WTC11 (cell line): ENCODE measurements around the gene CHSY3. TPM values are rescaled to one million over a fixed set of nuclear protein-coding genes. Genes with fewer than 3 reads are reported as not detected.

ENCODE experiments used
- ATAC-seq: fragments of 200-7000 bp; cut with Tn5 transposase; 2 replicates; pipeline ENCODE4 v1.10.0; 2021; ENCODE audit warnings: mild to moderate bottlenecking, moderate library complexity
- CTCF ChIA-PET: fragments of 300-600 bp; sonication (Branson Sonifier 250); formaldehyde crosslinking; loops from one replicate; lab custom pipeline; 2021; ENCODE audit warnings: antibody characterized with exemption; lab: Charles Lee
- POLR2A ChIA-PET: fragments of 350-600 bp; sonication (Branson Sonifier 250); formaldehyde crosslinking; loops from one replicate; lab custom pipeline; 2021; ENCODE audit warnings: antibody characterized with exemption; lab: Charles Lee
- DNase-seq: peaks from one replicate; pipeline ENCODE4 v3.0.0; 2021; ENCODE audit warnings: low spot score
- H3K27ac Mint-ChIP-seq: 2 replicates; pipeline ENCODE4 v1.8.0; 2021; ENCODE audit warnings: mixed read lengths
- H3K27me3 Mint-ChIP-seq: 2 replicates; pipeline ENCODE4 v1.8.0; 2021; ENCODE audit warnings: low read depth, mild to moderate bottlenecking, moderate library complexity, mixed read lengths
- H3K36me3 Mint-ChIP-seq: 2 replicates; pipeline ENCODE4 v1.8.0; 2021; ENCODE audit warnings: mixed read lengths
- H3K4me1 Mint-ChIP-seq: 2 replicates; pipeline ENCODE4 v1.8.0; 2022; ENCODE audit warnings: mixed read lengths
- H3K4me3 Mint-ChIP-seq: 2 replicates; pipeline ENCODE4 v1.8.0; 2021; ENCODE audit warnings: mild to moderate bottlenecking, moderate library complexity, mixed read lengths
- H3K9me3 Mint-ChIP-seq: 2 replicates; pipeline ENCODE4 v1.8.0; 2021; ENCODE audit warnings: mixed read lengths
- CREB1 ChIP-seq: sonication (generic); formaldehyde crosslinking; IDR thresholded peaks from 2 replicates; pipeline ENCODE4 v1.8.0; 2023; ENCODE audit warnings: mild to moderate bottlenecking, missing genetic modification reagents
- CREM ChIP-seq: sonication (generic); formaldehyde crosslinking; IDR thresholded peaks from 2 replicates; pipeline ENCODE4 v1.8.1; 2022; ENCODE audit warnings: mild to moderate bottlenecking, missing genetic modification reagents, moderate library complexity
- ELF4 ChIP-seq: sonication (generic); formaldehyde crosslinking; IDR thresholded peaks from 2 replicates; pipeline ENCODE4 v1.8.1; 2022; ENCODE audit warnings: low read depth, mild to moderate bottlenecking, moderate library complexity, missing genetic modification reagents
- ERG ChIP-seq: fragments of 250-450 bp; sonication (Bioruptor Pico); IDR thresholded peaks from 2 replicates; pipeline ENCODE4 v1.8.0; 2021; ENCODE audit warnings: mild to moderate bottlenecking
- FOXK1 ChIP-seq: sonication (generic); formaldehyde crosslinking; IDR thresholded peaks from 2 replicates; pipeline ENCODE4 v1.8.0; 2022; ENCODE audit warnings: mild to moderate bottlenecking, moderate library complexity, missing genetic modification reagents
- JAZF1 ChIP-seq: fragments of 250-450 bp; sonication (Bioruptor Pico); IDR thresholded peaks from 2 replicates; pipeline ENCODE4 v1.9.0; 2021; ENCODE audit warnings: moderate library complexity, mild to moderate bottlenecking, inconsistent platforms
- MYBL2 ChIP-seq: sonication (generic); formaldehyde crosslinking; IDR thresholded peaks from 2 replicates; pipeline ENCODE4 v1.8.1; 2023; ENCODE audit warnings: mild to moderate bottlenecking, moderate library complexity, missing genetic modification reagents
- NFYB ChIP-seq: sonication (generic); formaldehyde crosslinking; conservative IDR thresholded peaks from 2 replicates; pipeline ENCODE4 v1.8.0; 2022; ENCODE audit warnings: low read depth, missing genetic modification reagents
- RORB ChIP-seq: fragments of 250-450 bp; sonication (Bioruptor Pico); IDR thresholded peaks from 2 replicates; pipeline ENCODE4 v1.9.0; 2021; ENCODE audit warnings: mild to moderate bottlenecking
- TCF7 ChIP-seq: sonication (generic); formaldehyde crosslinking; IDR thresholded peaks from 2 replicates; pipeline ENCODE4 v1.8.0; 2022; ENCODE audit warnings: mild to moderate bottlenecking, low read depth, missing genetic modification reagents, moderate library complexity
- USF1 ChIP-seq: sonication (generic); formaldehyde crosslinking; IDR thresholded peaks from 2 replicates; pipeline ENCODE4 v1.8.0; 2022; ENCODE audit warnings: mild to moderate bottlenecking, missing genetic modification reagents
- ZMAT4 ChIP-seq: fragments of 250-450 bp; sonication (Bioruptor Pico); IDR thresholded peaks from 2 replicates; pipeline ENCODE4 v1.9.0; 2021; ENCODE audit warnings: mild to moderate bottlenecking
- ZNF138 ChIP-seq: sonication (generic); formaldehyde crosslinking; conservative IDR thresholded peaks from 2 replicates; pipeline ENCODE4 v1.8.1; 2022; ENCODE audit warnings: mild to moderate bottlenecking, moderate library complexity, missing genetic modification reagents
- ZNF219 ChIP-seq: sonication (generic); formaldehyde crosslinking; IDR thresholded peaks from 2 replicates; pipeline ENCODE4 v1.8.0; 2023; ENCODE audit warnings: missing genetic modification reagents, mild to moderate bottlenecking, borderline replicate concordance
- ZNF281 ChIP-seq: sonication (generic); formaldehyde crosslinking; IDR thresholded peaks from 2 replicates; pipeline ENCODE4 v1.8.0; 2023; ENCODE audit warnings: mild to moderate bottlenecking, missing genetic modification reagents
- ZNF317 ChIP-seq: sonication (generic); formaldehyde crosslinking; IDR thresholded peaks from 2 replicates; pipeline ENCODE4 v1.8.1; 2023; ENCODE audit warnings: low read depth, mild to moderate bottlenecking, moderate library complexity, missing genetic modification reagents, borderline replicate concordance
- ZNF416 ChIP-seq: fragments of 250-450 bp; sonication (Bioruptor Pico); IDR thresholded peaks from 2 replicates; pipeline ENCODE4 v1.9.0; 2021; ENCODE audit warnings: mild to moderate bottlenecking, inconsistent platforms
- ZNF423 ChIP-seq: fragments of 250-450 bp; sonication (Bioruptor Pico); IDR thresholded peaks from 2 replicates; pipeline ENCODE4 v2.1.2; 2022; ENCODE audit warnings: mild to moderate bottlenecking, moderate library complexity
- total RNA-seq: library from RNA; stranded (reverse); gene quantifications from 3 replicates; pipeline ENCODE4 v1.2.3, GENCODE V29; 2021
- TF ChIP-seq, protein P1 (sequence below): sonication (generic); formaldehyde crosslinking; conservative IDR thresholded peaks from 2 replicates; pipeline ENCODE4 v1.8.1; 2023; ENCODE audit warnings: mild to moderate bottlenecking, low read depth, missing genetic modification reagents, moderate library complexity
- TF ChIP-seq, protein P2 (sequence below): sonication (generic); formaldehyde crosslinking; IDR thresholded peaks from 2 replicates; pipeline ENCODE4 v1.8.1; 2023; ENCODE audit warnings: mild to moderate bottlenecking, missing genetic modification reagents

CHSY3 gene
- total RNA-seq, 1 experiment from 2014 or later, result 0.98 TPM

DNA sequence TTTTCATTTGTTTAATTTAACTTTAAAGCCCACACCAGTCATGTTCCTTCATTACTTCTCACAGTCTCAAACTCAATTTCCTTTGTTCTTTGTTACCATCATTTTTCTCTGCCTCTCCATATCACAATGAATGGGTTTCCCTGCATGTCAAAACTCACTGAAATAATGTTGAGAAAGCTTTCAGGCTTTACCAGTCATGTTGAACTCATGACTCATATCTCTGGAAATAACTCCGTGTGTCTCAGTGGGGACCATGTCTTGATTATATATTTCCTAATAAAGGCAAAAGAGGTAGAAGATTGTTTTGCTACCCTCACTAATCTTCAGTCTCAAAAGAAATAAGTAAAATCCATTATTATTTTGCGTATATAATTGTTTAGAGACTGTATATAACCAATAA is 231.2 kb downstream of the CHSY3 start:
- ATAC-seq (no peak), DNase-seq (no peak)

DNA sequence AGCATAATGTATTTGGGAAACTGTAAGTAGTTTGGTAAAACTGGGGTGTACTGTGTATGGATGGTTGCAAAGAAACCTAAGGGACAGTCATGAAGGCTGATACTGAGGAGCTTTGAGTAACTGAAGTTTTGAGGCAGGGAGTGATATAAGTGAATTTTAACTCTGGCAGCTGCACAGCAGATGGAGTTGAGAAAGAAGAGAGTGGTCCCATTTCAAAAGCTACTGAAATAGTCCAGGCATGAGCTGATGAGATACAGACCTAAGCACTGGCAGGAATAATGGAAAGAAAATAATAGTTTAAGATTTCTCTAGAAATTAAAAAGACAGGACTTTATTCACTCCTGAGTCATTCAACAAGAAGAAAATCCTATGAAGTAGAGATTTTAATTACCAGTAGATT is 232.0 kb downstream of the CHSY3 start:
- DNase-seq, result no peak
- Mint-ChIP-seq H3K9me3 (no peaks in the 10 kb centered on the region), H3K4me3 (no peak overlapping the region), H3K27me3 (no peaks in the 10 kb centered on the region), H3K4me1 (no peaks in the 10 kb centered on the region), H3K36me3 (no peaks in the 10 kb centered on the region), H3K27ac (no peak overlapping the region)
- CTCF ChIA-PET, result no interaction called here
- POLR2A ChIA-PET, result no interaction called here
- TF ChIP-seq ZNF281 (CRISPR knock-in tag) (no peak), TCF7 (no peak), USF1 (no peak), ZNF416 (CRISPR knock-in tag) (no peak), ZNF138 (no peak), ZMAT4 (CRISPR knock-in tag) (no peak)
- TF ChIP-seq, protein P1, sequence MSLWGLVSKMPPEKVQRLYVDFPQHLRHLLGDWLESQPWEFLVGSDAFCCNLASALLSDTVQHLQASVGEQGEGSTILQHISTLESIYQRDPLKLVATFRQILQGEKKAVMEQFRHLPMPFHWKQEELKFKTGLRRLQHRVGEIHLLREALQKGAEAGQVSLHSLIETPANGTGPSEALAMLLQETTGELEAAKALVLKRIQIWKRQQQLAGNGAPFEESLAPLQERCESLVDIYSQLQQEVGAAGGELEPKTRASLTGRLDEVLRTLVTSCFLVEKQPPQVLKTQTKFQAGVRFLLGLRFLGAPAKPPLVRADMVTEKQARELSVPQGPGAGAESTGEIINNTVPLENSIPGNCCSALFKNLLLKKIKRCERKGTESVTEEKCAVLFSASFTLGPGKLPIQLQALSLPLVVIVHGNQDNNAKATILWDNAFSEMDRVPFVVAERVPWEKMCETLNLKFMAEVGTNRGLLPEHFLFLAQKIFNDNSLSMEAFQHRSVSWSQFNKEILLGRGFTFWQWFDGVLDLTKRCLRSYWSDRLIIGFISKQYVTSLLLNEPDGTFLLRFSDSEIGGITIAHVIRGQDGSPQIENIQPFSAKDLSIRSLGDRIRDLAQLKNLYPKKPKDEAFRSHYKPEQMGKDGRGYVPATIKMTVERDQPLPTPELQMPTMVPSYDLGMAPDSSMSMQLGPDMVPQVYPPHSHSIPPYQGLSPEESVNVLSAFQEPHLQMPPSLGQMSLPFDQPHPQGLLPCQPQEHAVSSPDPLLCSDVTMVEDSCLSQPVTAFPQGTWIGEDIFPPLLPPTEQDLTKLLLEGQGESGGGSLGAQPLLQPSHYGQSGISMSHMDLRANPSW (CRISPR knock-in tag), result no peak
- TF ChIP-seq, protein P2, sequence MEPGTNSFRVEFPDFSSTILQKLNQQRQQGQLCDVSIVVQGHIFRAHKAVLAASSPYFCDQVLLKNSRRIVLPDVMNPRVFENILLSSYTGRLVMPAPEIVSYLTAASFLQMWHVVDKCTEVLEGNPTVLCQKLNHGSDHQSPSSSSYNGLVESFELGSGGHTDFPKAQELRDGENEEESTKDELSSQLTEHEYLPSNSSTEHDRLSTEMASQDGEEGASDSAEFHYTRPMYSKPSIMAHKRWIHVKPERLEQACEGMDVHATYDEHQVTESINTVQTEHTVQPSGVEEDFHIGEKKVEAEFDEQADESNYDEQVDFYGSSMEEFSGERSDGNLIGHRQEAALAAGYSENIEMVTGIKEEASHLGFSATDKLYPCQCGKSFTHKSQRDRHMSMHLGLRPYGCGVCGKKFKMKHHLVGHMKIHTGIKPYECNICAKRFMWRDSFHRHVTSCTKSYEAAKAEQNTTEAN (CRISPR knock-in tag), result no peak
- no peak for ATAC-seq

More for the DNA sequence above, 231.2 kb downstream of the CHSY3 start:
- Mint-ChIP-seq H3K4me3 (no peak overlapping the region), H3K27me3 (no peaks in the 10 kb centered on the region), H3K4me1 (no peaks in the 10 kb centered on the region), H3K36me3 (no peaks in the 10 kb centered on the region), H3K9me3 (no peaks in the 10 kb centered on the region), H3K27ac (no peak overlapping the region)
- POLR2A ChIA-PET, result no interaction called here
- TF ChIP-seq NFYB (CRISPR knock-in tag) (no peak), JAZF1 (CRISPR knock-in tag) (no peak), RORB (CRISPR knock-in tag) (no peak), CREB1 (CRISPR knock-in tag) (no peak), ZNF219 (CRISPR knock-in tag) (no peak), USF1 (no peak), ZNF317 (CRISPR knock-in tag) (no peak), ZNF423 (CRISPR knock-in tag) (no peak), ELF4 (CRISPR knock-in tag) (no peak), CREM (no peak), MYBL2 (CRISPR knock-in tag) (no peak), FOXK1 (CRISPR knock-in tag) (no peak), ERG (CRISPR knock-in tag) (no peak), ZNF138 (no peak)
- CTCF ChIA-PET, result no interaction called here
